ENCODE measurements around the gene GUCY2F.

DNA sequence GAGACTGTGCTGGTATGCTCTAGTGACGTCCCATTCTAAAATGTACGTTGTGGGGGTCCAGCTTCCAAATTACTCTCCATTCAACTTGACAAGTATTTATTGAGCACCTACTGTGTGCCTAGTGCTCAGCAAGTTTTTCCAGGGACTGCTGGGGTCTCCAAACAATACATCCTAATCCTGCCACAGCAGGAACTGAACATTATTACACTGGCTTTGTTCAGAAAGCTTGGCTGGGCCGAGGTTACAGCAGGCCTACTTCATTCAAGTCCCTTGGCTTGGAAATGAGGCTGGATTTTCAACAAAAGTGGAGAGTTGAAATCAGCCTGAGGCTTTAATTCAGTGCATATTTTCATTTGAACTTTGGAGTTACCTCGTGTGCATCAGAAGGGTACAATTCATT lies 78.0 kb downstream of the GUCY2F start:
- TF ChIP-seq POLR2A (IDR thresholded peaks at IDR 0.05) (no peak), CTCF (IDR thresholded peaks at IDR 0.05) (no peak)
